Measurements from ENCODE around the gene SLC3A2.

The SLC3A2 gene

GRCh38 chr11:62911137-62912130 lies 30.7 kb downstream of the SLC3A2 start:
- DNase-seq (ENCODE audit: low read depth) = no peak

- DNase-seq (ENCODE audit: low read depth) = no peak
These were observed 31.6 kb downstream of the SLC3A2 start for GRCh38 chr11:62912268-62912667.

GRCh38 chr11:62914416-62914815 lies 33.7 kb downstream of the SLC3A2 start:
- DNase-seq (ENCODE audit: low read depth) = no peak

GRCh38 chr11:62917906-62918502 lies 37.3 kb downstream of the SLC3A2 start:
- DNase-seq (ENCODE audit: low read depth) = no peak

- no peak for DNase-seq (ENCODE audit: low read depth)
These were observed 37.8 kb downstream of the SLC3A2 start for GRCh38 chr11:62918531-62918930.

GRCh38 chr11:62919476-62919875 lies 38.8 kb downstream of the SLC3A2 start:
- DNase-seq (ENCODE audit: low read depth) = no peak

- no peak for DNase-seq (ENCODE audit: low read depth)
These were observed 39.4 kb downstream of the SLC3A2 start for GRCh38 chr11:62919898-62920640.

- DNase-seq (ENCODE audit: low read depth) = no peak
These were observed 40.5 kb downstream of the SLC3A2 start, which contains the start of gene CHRM1 for GRCh38 chr11:62921201-62921572. Gene CHRM1, minus strand, starts transcription at chr11:62921363. Its CDS starts 10,263 bp downstream, at chr11:62911100.

- no peak for DNase-seq (ENCODE audit: low read depth)
These were observed 41.0 kb downstream of the SLC3A2 start for GRCh38 chr11:62921573-62922188.

- no peak for DNase-seq (ENCODE audit: low read depth)
These were observed 41.5 kb downstream of the SLC3A2 start for GRCh38 chr11:62922189-62922589.

GRCh38 chr11:62922653-62923431 lies 42.1 kb downstream of the SLC3A2 start:
- peak; percentile 10 for DNase-seq (ENCODE audit: low read depth)

GRCh38 chr11:62923601-62924411 lies 43.1 kb downstream of the SLC3A2 start:
- DNase-seq (ENCODE audit: low read depth) = no peak

- DNase-seq (ENCODE audit: low read depth) = no peak
These were observed 44.6 kb downstream of the SLC3A2 start for GRCh38 chr11:62925308-62925707.

- no peak for DNase-seq (ENCODE audit: low read depth)
These were observed 45.3 kb downstream of the SLC3A2 start for GRCh38 chr11:62925745-62926679.

GRCh38 chr11:62926680-62927455 lies 46.2 kb downstream of the SLC3A2 start:
- no peak for DNase-seq (ENCODE audit: low read depth)

- DNase-seq (ENCODE audit: low read depth) = no peak
These were observed 47.3 kb downstream of the SLC3A2 start for GRCh38 chr11:62928011-62928410.

GRCh38 chr11:62930157-62930556 lies 49.5 kb downstream of the SLC3A2 start:
- DNase-seq (ENCODE audit: low read depth) = no peak

- no peak for DNase-seq (ENCODE audit: low read depth)
These were observed 50.0 kb downstream of the SLC3A2 start for GRCh38 chr11:62930666-62931065.

Measured in activated T-helper 9 cell treated with anti-CD3 and anti-CD28 coated beads, Interleukin-2, amount 50 U/mL, for 16 hours (primary cell).